ENCODE results near the gene MTG1. TPM values are rescaled to one million over a fixed set of nuclear protein-coding genes. Genes with fewer than 3 reads are reported as not detected.
"Not testable (repeated sequence)": the region's sequence is repeated elsewhere in the genome, so short reads cannot be mapped to it uniquely, and the experiment has no call there.

Gene MTG1
- total RNA-seq, 1 experiment from 2014 or later = 83.3 TPM

GRCh38 chr10:133373174-133374090 is 20.5 kb upstream of the MTG1 start, which contains the start of gene ECHS1:
TSS of gene ECHS1 (minus strand) at chr10:133373354. CDS start at chr10:133373333, 21 bp downstream.
- CTCF ChIA-PET = no interaction called here
- no TSS peak for BruUV-seq (replicated peaks)
- H3K27ac ChIP-seq (ENCODE audit: low read depth, low read length, poor library complexity, severe bottlenecking) = peak within 1 kb of the TSS; percentile 75

GRCh38 chr10:133375357-133376115 is 18.4 kb upstream of the MTG1 start:
- BruUV-seq (replicated peaks) = no TSS peak
- CTCF ChIA-PET = no interaction called here
- TF ChIP-seq EZH2 (IDR thresholded peaks at IDR 0.05; ENCODE audit: borderline replicate concordance, low read depth, low read length, poor library complexity, severe bottlenecking) = no peak
- TF ChIP-seq CTCF (conservative IDR thresholded peaks at IDR 0.05; ENCODE audit: low read depth, low read length) = no peak
- POLR2A ChIA-PET (ENCODE audit: low non-redundant PET) = no interaction called here
- Histone ChIP-seq H3K4me1 (ENCODE audit: insufficient read depth, low read length, poor library complexity, severe bottlenecking) (peaks cover 5% of the 10 kb centered on the region), H3K9me3 (ENCODE audit: low read depth, low read length, poor library complexity, severe bottlenecking) (no peaks in the 10 kb centered on the region), H3K27ac (ENCODE audit: low read depth, low read length, poor library complexity, severe bottlenecking) (no peak overlapping the region), H3K4me3 (ENCODE audit: low read depth, low read length, poor library complexity, severe bottlenecking) (no peak overlapping the region), H3K27me3 (replicated peaks; ENCODE audit: insufficient read depth, low read depth, low read length, poor library complexity) (no peaks in the 10 kb centered on the region), H3K36me3 (ENCODE audit: insufficient read depth, low read length, poor library complexity, severe bottlenecking) (no peaks in the 10 kb centered on the region)
- intact Hi-C loops (cut with micrococcal nuclease; ENCODE audit: unreplicated experiment) = no loop called here
- no peak for DNase-seq (ENCODE audit: low spot score)

More at GRCh38 chr10:133373174-133374090, 20.5 kb upstream of the MTG1 start, which contains the start of gene ECHS1:
- DNase-seq (ENCODE audit: low spot score) = peak; percentile 96
- Histone ChIP-seq H3K9me3 (ENCODE audit: low read depth, low read length, poor library complexity, severe bottlenecking) (no peaks in the 10 kb centered on the region), H3K27me3 (replicated peaks; ENCODE audit: insufficient read depth, low read depth, low read length, poor library complexity) (no peaks in the 10 kb centered on the region), H3K36me3 (ENCODE audit: insufficient read depth, low read length, poor library complexity, severe bottlenecking) (peaks cover 16% of the 10 kb centered on the region), H3K4me1 (ENCODE audit: insufficient read depth, low read length, poor library complexity, severe bottlenecking) (peaks cover 5% of the 10 kb centered on the region), H3K4me3 (ENCODE audit: low read depth, low read length, poor library complexity, severe bottlenecking) (peak within 1 kb of the TSS; percentile 77)
- TF ChIP-seq EZH2 (IDR thresholded peaks at IDR 0.05; ENCODE audit: borderline replicate concordance, low read depth, low read length, poor library complexity, severe bottlenecking) (no peak), CTCF (conservative IDR thresholded peaks at IDR 0.05; ENCODE audit: low read depth, low read length) (no peak)
- POLR2A ChIA-PET (ENCODE audit: low non-redundant PET) = no interaction called here
- intact Hi-C loops (cut with micrococcal nuclease; ENCODE audit: unreplicated experiment) = no loop called here

GRCh38 chr10:133376183-133376582 is 17.8 kb upstream of the MTG1 start:
- H3K4me3 ChIP-seq (ENCODE audit: low read depth, low read length, poor library complexity, severe bottlenecking); H3K36me3 ChIP-seq (ENCODE audit: insufficient read depth, low read length, poor library complexity, severe bottlenecking); BruUV-seq (replicated peaks); intact Hi-C loops (cut with micrococcal nuclease; ENCODE audit: unreplicated experiment); H3K27ac ChIP-seq (ENCODE audit: low read depth, low read length, poor library complexity, severe bottlenecking); POLR2A ChIA-PET (ENCODE audit: low non-redundant PET); DNase-seq (ENCODE audit: low spot score); H3K27me3 ChIP-seq (replicated peaks; ENCODE audit: insufficient read depth, low read depth, low read length, poor library complexity); CTCF ChIA-PET; H3K9me3 ChIP-seq (ENCODE audit: low read depth, low read length, poor library complexity, severe bottlenecking); H3K4me1 ChIP-seq (ENCODE audit: insufficient read depth, low read length, poor library complexity, severe bottlenecking): not testable (repeated sequence)
